ENCODE measurements around the gene SAMD9L.

GRCh38 chr7:93119191-93119905 lies 28.8 kb downstream of the SAMD9L start:
- TF ChIP-seq CTCF (IDR thresholded peaks at IDR 0.05) (no peak), POLR2A (IDR thresholded peaks at IDR 0.05) (no peak)

Measured in esophagus squamous epithelium (tissue), 4 donors.